GM19455 (cell line): Measurements from ENCODE around the gene PDGFB.
"Not testable (repeated sequence)": the region's sequence is repeated elsewhere in the genome, so short reads cannot be mapped to it uniquely, and the experiment has no call there.

Source experiments
- ATAC-seq: cut with Tn5 transposase; IDR thresholded peaks from one replicate; pipeline ENCODE4 v1.9.1; 2021; ENCODE audit not compliant: unreplicated experiment

PDGFB gene

DNA sequence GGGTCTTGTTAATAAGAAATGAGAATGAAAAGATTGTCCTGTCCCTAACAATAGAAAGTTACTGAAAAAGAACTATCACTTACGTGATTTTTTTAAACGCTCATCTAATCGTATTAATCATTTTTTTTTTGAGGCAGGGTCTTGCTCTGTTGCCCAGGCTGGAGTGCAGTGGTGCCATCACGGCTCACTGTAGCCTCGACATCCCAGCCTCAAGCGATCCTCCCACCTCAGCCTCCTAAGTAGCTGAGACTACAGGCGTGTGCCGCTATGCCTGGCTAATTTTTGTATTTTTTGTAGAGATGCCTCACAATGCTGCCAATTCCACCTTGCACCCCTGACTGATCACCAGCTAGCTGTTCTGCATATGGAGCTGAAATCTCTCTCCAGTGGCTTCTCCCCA lies 15.7 kb downstream of the PDGFB start:
- no peak for ATAC-seq

- no peak for ATAC-seq
Observed at GRCh38 chr22:39227542-39228272, 17.1 kb downstream of the PDGFB start.

DNA sequence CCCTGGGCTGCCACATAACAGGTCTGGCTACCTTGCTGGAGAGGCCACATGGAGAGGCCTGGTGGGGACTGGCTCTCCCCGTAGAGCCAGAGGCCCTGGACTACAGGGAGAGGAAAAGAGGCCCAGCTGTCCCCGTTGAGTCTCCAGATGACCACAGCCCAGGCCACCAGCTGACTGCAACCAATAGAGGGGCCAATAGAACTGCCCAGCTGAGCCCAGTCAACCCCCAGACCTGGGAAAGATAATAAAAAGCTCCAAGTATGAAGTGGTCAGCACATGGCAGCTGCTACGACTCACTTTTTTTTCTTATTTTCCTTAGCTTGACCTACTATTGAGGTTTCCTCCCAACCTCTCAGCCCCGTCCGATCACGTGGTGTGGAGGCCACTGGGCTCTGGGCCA lies 18.4 kb downstream of the PDGFB start:
- no peak for ATAC-seq

GRCh38 chr22:39225591-39225990 lies 19.2 kb downstream of the PDGFB start:
- no peak for ATAC-seq

- ATAC-seq, result no peak
Observed at GRCh38 chr22:39224550-39224949, 20.2 kb downstream of the PDGFB start.

DNA sequence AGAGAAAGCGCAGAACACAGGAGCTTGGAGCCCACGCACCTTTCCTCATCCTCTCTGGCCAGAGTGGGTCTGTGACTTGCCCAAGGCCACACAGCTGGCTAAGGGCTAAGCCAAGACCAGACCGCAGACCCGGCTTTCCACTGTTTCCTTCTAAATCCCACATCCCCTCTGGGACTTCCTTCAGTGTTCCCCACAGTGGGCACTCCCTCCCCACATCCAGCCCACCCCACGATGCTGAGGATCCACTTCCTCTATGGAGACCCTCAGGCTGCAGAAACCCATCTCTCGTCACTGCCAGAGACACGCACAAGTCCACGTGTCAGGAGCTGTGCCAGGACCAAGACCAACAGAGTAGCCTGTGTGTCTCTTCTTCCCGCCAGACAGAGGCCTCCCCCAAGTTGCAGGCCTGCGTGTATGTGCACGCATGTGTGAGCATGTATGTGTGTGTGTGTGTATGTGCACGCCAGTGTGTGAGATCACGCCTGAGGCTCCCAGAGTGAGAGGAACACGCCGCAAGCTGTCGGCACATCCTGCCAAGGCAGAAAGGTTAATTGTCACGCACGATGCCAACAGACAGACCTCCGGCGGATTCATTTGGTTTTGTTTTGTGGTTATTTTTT lies 21.6 kb downstream of the PDGFB start:
- ATAC-seq, result no peak

DNA sequence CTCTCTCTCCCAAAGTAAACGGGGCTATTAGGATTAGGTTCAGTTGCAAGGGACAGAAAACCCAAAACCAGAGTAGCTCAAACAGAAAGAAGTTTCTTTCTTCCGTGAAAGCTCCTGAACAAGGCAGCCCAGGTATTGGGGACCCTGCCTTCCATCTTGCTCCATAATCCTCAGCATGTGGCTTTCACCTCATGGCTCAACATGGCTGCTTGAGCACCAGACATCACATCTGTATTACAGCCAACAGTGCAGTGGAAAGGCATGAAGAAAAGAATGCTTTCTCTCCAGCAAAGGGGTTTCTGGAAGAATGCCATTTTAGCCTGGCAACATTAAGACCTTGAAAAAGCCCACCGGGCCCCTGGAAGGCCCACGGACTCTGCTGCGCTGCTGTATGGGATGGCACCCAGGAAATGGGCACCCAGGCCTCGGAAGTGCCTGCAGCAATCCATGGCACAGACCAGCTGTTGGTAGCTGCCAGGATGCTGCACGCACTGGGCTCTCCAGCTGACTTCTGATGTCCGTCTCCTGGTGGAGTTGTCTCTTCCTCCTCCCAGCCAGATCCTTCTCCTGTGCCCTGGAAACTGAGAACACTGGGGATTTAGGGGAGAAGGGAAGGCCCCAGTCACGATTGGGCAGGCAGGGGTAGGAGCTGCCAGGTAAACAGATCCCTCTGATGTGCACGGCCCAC lies 22.6 kb downstream of the PDGFB start:
- no peak for ATAC-seq

DNA sequence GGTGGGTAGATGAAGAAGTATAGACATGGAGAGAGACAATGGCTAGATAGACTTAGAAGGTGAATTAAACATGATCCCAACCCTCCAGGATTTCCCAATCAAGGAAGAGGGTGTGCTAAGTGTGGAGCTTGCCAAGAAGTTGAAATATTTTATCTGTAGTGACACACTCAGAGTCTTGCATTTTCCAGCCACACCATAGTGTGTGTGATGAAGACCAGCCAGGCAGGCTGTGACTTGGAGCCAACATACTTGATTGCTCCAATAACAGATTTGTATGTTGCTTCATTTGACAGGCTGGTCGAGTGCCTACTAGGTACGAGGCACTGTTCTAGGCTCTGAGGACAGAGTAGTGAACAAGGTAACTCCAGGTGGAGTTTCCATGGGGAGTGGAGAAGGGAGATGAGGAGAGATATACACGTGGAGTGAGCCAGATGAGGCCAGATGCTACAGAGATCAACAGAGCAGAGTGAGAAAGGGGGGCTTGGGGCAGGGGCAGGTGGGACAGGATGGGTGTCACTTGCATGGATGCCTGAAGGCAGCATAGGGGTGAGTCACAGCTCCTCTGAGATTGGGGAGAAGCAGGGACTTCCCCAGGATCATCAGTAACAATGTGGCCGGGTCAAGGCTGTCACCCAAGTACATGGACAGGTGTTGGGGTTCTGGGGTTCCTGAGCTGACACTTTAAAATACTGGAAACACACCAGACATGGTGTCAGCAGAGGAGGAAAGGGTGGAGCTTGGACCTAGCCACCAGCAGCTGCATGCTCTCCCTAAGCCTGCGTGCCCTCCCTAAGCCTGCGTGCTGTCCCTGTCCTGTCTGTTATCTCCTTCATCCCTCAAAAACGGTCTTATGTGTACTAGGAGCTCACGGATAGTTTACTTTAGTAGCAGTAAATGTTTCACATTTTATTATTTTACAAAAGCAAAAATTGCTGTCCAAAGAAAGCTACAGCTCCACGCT lies 23.6 kb downstream of the PDGFB start:
- ATAC-seq, result no peak

GRCh38 chr22:39220450-39220849 lies 24.3 kb downstream of the PDGFB start:
- ATAC-seq, result no peak

- no peak for ATAC-seq
Observed at GRCh38 chr22:39219071-39220039, 25.4 kb downstream of the PDGFB start.

- not testable (repeated sequence) for ATAC-seq
Observed at GRCh38 chr22:39218432-39218831, 26.4 kb downstream of the PDGFB start.

DNA sequence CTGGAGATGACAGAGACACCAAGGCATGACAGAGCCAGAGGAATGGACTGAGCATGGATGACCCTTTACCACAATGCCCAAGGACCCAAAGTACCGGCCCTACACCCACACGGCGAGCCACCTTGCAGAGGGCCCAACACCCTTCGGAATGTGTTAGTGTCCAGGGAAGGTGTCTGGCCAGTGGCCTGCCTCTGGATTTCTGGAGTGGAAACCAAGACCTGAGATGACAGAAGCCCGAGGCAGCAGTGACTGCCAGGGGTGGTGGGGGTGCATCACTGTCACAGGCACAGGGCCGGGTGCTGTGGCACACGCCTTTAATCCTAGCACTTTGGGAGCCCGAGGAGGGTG lies 28.7 kb downstream of the PDGFB start:
- ATAC-seq, result no peak

DNA sequence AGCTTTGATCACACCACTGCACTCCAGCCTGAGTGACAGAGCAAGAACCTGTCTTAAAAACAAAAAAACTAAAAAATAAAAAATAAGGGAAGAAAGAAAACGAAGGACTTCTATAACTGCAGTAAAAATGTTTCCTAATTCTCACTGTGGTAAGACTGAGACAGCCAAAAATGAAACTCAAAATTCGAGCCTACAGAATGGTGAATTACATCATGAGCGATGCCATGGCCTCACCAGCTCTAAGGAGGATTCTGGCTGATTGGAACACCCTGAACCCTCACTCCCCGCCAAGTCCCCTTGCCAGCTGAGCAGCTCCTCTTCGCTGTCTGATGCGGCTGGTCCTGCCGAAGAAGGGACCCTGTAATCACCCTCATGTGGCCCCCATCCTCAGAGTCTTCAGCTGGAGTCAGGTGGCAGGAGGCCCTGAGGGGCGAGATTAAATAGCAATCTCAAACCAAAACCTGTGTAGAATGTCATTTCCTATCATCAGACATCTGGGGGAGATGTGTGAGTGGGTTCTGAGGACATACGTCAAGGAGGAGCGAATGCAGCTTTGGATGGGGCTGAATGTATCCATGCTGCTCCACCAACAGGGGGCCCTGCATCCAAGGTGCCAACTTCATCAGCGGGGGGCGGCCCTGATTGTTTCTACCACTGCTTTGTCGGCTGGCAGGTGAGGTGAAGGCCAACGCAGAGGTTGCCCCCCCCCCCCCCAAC lies 29.2 kb downstream of the PDGFB start:
- ATAC-seq, result no peak

GRCh38 chr22:39215070-39215396 lies 29.7 kb downstream of the PDGFB start:
- ATAC-seq, result no peak

GRCh38 chr22:39214383-39215069 lies 30.3 kb downstream of the PDGFB start:
- ATAC-seq, result no peak

- no peak for ATAC-seq
Observed at GRCh38 chr22:39214006-39214382, 30.8 kb downstream of the PDGFB start.

DNA sequence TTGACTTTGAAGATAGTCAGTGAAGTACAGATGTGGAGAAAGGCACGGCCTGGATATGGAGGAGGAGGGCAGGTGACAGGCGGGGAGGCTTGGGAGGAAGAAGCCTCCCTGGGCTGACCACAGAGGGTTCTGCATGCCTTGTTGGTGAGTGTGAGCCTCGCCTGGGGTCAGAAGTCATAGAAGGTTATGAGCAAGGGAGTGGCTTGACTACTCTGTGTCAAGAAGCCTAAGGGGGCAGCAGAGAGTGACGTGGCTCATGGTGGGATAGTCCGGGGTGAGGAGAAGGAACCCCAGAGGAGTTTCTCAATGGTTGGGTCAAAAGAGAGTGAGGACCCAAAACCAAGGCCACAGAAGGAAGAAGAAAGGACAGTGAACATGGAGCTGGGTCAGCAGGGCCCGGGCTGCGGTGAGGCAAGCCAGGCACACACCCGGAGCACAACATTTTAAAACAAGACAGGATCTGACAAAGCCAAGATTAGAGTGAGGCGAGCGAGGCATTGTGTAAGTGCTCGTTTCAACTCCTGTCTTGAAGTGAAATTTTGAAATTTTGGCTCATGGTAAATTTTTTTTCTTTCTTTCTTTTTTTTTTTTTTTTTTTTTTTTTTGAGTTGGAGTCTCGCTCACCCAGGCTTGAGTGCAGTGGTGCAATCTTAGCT lies 31.9 kb downstream of the PDGFB start:
- ATAC-seq, result no peak

DNA sequence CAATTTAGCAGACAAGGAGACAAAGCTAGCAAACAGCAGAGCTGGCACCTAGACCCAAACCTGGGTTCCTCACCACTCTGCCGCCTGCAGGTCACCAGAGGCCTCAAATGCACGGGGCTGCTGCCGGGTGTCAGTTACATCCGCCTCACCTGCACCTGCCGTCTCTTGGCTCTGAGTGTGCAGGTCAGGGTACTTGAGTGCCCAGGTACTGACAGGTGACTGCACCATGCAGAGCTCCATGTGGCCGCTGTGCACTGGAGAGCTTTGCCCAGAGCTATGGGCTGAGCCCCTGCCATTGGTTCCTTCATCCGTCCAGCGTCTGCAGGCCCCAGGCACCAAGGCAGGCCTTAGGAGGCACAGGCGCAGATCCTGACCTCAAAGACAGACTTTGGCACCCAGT lies 35.0 kb downstream of the PDGFB start:
- no peak for ATAC-seq
